Activated CD8-positive, alpha-beta memory T cell treated with anti-CD3 and anti-CD28 coated beads, Interleukin-2, amount 50 U/mL, for 48 hours (primary cell): ENCODE data around the gene LGSN.
"Not testable (repeated sequence)": the region's sequence is repeated elsewhere in the genome, so short reads cannot be mapped to it uniquely, and the experiment has no call there.

Source experiments
- DNase-seq: peaks from one replicate; pipeline ENCODE4 v3.0.0-alpha.2; 2020

LGSN gene, protein sequence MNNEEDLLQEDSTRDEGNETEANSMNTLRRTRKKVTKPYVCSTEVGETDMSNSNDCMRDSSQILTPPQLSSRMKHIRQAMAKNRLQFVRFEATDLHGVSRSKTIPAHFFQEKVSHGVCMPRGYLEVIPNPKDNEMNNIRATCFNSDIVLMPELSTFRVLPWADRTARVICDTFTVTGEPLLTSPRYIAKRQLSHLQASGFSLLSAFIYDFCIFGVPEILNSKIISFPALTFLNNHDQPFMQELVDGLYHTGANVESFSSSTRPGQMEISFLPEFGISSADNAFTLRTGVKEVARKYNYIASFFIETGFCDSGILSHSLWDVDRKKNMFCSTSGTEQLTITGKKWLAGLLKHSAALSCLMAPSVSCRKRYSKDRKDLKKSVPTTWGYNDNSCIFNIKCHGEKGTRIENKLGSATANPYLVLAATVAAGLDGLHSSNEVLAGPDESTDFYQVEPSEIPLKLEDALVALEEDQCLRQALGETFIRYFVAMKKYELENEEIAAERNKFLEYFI

DNA sequence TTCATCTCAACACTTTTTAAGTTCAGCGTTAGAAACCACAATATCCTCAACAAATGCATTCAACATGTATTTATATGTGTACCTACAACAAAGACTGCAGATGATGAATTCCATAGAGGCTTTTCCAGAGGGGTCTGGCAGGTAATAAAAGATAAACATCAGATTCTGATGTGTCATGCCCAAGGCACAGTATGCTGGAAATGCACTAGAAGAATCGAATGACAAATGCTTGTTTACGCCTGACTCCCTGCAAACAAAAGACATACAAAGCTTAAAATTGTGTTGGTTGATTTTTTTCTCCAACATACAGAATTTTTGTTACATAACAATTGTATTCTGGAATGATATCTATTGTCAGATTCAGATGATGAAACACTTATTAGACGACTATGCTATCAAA is at the start of gene LGSN:
Gene LGSN, minus strand, starts transcription at position 45 of the 400 bp plus-strand sequence. Its CDS starts 40 bp downstream, at position 5.
- no peak for DNase-seq

DNA sequence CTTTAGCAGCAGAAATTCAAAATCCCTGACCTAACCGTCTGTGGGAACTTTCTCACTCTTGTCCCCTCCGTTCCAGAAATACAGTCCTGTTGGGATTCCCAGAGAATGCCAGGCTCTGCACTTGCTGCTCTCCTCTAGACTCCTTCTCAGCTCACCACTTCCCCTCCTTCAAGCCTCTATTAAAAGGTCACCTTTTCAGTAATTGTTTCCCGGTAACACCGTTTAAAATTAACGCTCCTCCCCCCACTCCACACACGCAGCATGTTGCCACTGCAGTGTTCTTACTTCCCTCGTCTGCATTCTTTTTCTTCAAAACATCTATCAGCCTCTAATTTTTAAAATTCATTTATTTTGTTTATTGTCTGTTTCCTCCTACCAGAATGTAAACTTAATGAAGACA is 48.6 kb upstream of the LGSN start:
- DNase-seq = no peak

DNA sequence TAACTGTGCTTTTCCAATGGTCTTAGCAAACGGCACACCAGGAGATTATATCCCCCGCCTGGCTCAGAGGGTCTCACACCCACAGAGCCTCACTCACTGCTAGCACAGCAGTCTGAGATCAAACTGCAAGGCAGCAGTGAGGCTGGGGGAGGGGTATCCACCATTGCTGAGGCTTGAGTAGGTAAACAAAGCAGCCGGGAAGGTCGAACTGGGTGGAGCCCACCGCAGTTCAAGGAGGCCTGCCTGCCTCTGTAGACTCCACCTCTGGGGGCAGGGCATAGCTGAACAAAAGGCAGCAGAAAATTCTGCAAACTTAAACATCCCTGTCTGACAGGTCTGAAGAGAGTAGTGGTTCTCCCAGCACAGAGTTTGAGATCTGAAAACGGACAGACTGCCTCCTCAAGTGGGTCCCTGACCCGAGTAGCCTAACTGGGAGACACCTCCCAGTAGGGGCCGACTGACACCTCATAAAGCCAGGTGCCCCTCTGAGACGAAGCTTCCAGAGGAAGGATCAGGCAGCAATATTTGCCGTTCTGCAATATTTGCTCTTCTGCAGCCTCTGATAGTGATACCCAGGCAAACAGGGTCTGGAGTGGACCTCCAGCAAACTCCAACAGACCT is 42.8 kb upstream of the LGSN start:
- not testable (repeated sequence) for DNase-seq

DNA sequence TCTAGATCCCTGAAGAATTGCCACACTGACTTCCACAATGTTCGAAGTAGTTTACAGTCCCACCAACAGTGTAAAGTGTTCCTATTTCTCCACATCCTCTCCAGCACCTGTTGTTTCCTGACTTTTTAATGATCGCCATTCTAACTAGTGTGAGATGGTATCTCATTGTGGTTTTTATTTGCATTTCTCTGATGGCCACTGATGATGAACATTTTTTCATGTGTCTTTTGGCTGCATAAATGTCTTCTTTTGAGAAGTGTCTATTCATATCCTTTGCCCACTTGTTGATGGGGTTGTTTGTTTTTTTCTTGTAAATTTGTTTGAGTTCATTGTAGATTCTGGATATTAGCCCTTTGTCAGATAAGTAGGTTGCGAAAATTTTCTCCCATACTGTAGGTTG is 37.6 kb upstream of the LGSN start:
- DNase-seq = not testable (repeated sequence)

DNA sequence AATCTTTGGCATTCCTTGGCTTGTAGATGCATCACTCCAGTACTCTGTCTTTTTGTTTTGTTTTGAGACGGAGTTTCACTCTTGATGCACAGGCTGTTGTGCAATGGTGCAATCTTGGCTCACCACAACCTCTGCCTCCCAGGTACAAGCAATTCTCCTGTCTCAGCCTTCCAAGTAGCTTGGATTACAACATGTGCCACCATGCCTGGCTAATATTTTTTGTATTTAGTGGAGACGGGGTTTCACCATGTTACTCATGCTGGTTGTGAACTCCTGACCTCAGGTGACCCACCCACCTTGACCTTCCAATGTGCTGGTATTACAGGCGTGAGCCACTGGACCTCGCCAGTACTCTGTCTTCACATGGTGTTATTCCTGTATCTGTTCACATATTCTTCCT is 35.8 kb upstream of the LGSN start:
- DNase-seq = no peak

DNA sequence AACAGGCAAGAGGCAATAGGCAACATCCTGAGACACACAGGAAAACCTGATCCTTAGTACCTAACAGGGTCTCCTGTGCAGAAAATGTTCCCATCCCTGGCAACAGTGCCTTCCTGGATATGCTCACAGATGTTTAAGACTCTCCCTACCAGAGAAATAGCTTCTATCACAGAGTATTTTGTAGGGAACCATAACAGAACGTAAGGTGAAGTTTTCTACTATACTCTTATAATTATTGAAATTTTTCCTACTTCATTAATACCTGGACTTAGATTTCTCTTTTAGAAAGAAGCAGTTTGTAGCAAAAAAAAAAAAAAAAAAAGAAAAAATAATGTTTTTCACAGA is 33.5 kb upstream of the LGSN start:
- no peak for DNase-seq

DNA sequence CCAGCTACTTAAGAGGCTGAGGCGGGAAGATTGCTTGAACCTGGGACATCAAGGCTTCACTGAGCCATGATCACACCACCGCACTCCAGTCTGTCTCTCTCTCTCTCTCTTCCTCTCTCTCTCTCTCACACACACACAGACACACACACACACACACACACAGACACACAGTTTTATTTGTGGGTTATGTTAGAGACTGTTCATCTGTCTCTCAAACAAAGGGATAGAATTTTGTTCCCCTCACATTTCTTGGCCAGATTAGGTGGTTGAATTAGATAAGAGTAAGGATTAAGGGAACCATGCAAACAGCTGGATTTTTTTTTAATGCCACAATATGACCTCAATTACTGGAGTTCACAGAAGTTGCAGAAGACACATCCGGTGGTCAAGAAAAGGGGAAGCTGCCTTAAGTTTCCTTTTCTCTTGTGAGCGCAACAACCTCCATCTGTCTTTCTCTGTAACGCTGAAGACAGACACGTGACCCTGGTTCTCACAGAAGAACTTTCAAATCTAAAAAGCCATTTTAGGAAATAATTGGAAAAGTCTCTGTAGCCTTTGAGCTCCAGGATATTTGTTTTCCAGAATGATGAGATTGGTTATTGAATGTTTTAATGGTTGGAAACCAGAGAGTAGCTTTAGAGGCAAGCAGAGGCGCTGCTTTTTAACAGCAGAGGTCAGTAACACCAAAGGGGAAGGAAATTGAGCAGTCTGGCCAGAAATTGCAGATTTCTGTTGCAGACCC is 32.9 kb upstream of the LGSN start:
- DNase-seq = no peak

GRCh38 chr6:63352069-63352543 is 32.3 kb upstream of the LGSN start:
- no peak for DNase-seq

- no peak for DNase-seq
These were observed 29.6 kb upstream of the LGSN start for GRCh38 chr6:63349401-63349800.

GRCh38 chr6:63348836-63349235 is 29.1 kb upstream of the LGSN start:
- DNase-seq = no peak

DNA sequence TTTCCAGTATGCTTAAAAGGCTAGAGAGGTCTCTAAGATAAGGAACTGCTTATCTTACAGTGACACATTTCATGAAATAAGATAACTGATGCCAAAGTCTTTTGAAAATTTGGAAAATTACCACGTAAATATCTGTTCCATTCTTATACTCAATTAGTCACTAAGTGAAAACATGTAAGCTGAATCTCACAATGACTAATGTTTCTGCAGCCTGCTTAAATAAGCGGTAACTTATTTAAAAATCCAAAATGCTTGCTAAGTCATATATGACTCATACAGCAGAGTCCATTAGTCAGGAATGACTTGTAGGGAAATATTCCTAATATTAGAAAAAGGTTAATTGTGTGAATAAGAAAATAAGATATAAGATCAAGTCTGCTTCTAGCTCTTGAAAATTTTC is 27.8 kb upstream of the LGSN start:
- no peak for DNase-seq

DNA sequence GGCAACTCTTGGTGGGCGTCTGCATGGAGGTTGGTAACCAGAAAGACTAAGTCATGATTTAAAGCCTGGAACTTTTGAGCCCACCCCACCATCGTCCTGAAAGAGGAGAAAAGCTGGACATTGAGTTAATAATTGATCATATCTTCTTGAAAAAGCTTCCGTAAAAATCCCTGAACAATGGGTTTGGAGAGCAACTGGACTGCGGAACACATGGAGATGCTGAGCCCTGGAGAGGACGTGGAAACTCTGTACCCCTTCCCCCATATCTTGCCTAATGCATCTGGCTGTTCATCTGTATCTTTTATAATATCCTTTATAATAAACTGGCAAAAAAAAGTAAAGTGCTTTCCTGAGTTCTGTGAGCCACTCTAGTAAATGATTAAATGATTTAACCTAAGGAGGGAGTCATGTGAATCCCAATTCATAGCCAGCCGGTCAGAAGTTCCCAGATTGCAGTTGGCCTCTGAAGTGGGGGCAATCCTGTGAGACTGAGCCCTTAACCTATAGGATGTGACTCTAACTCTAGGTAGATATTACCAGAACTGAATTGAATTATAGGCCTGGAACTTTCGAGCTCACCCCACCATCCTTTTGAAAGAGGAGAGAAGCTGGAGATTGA is 26.5 kb upstream of the LGSN start:
- no peak for DNase-seq

DNA sequence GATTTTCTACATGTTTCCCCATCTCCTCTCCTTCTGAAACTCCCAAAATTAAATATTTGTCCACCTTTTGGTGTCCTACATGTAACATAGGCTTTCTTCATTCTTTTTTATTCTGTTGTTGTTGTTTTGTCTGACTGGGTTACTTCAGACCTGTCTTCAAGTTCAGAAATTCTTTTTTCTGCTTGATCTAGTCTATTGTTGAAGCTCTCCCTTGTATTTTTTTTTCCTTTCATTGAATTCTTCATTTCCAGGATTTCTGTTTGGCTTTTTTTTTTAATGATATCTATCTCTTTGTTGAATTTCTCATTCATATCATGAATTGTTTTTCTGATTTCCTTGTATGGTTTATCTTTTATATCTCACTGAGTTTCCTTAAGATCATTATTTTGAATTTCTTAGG is 20.6 kb upstream of the LGSN start:
- no peak for DNase-seq

- not testable (repeated sequence) for DNase-seq
These were observed 14.9 kb upstream of the LGSN start for GRCh38 chr6:63334652-63335051.

DNA sequence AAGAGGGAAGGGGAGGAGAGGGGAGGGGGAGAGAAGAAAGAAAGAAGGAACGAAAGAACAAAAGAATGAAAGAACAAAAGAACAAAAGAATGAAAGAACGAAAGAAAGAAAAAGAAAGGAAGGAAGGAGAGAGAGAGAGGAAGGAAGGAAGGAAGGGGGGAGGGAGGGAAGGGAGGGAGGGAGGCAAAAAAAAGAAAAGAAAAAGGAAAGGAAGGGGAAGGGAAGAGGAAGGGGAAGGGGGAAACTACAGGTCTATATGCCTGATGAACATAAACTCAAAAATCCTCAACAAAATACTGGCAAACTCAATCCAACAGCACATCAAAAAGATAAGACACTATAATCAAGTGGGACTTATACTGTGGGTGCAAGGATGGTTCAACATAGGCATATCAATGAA is 13.7 kb upstream of the LGSN start:
- no peak for DNase-seq

GRCh38 chr6:63326630-63327029 is 6.8 kb upstream of the LGSN start:
- DNase-seq = not testable (repeated sequence)

- DNase-seq = no peak
These were observed 3.2 kb upstream of the LGSN start for GRCh38 chr6:63322981-63323380.

GRCh38 chr6:63321821-63322220 is 2.0 kb upstream of the LGSN start:
- DNase-seq = no peak

GRCh38 chr6:63317641-63318040 is 2.1 kb downstream of the LGSN start:
- no peak for DNase-seq

GRCh38 chr6:63316113-63316512 is 3.7 kb downstream of the LGSN start:
- no peak for DNase-seq

DNA sequence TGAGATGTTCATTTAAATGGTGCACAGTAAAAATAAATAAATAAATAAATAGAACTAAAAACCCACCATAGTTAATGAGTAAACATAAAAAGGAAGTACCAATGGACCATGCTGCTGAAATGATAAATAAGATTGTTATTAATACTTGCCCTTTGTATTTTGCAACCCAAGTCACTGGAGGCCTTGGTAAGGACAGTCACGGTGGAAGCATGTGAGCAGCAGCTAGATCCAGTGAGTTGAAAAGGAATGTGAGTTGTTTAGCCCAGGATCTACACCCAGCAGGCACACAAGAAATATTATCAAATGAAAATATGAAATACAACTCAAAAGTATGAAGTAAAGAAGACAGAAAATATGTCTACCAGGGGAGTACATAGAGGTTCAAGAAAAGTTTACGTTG is 6.7 kb downstream of the LGSN start:
- no peak for DNase-seq

DNA sequence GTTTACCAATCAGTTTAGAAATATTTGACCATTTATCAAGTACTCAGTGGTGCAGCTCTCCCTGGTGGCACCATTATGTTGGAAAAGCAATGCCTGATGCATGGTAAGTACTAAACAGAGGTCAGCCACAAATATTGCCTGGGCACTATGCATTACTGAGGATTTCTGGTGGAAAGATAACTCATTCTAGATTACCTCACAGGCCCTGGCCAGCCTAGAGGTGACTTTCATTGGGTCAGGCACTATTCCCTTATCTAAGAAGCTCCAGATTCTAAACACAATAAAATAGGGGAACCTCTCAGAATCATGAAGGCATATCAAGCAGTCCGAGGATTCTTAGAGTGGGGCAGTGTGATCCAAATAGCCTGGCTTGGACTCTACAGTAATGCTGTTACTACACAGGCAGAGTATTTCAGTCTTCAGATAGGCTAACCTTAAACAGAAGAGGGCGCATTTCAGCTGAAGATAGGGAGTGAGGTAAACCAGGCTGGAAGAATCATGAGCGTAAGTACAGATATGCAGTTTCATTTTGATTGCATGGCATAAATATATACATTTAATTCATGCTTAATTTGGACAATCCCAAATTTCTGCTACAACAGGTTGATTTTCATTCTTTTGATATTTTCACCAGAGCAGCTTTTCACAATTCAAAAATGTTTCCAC is 12.1 kb downstream of the LGSN start:
- DNase-seq = no peak

GRCh38 chr6:63306420-63306819 is 13.4 kb downstream of the LGSN start:
- no peak for DNase-seq
